HepG2 (cell line): ENCODE measurements around the gene TRAPPC12. TPM values are rescaled to one million over a fixed set of nuclear protein-coding genes. Genes with fewer than 3 reads are reported as not detected.

Source experiments
- DBP ChIP-seq: sonication (generic); formaldehyde crosslinking; IDR thresholded peaks from 2 replicates; pipeline ENCODE4 v1.4.0; 2020; ENCODE audit warnings: missing genetic modification reagents; ENCODE audit errors: not compliant biosample characterization
- EHMT2 ChIP-seq: fragments of 200-600 bp; sonication (generic); IDR thresholded peaks from 2 replicates; pipeline ENCODE4 v1.7.0; 2017; ENCODE audit warnings: antibody characterized with exemption, low read depth, low read length, borderline replicate concordance
- HHEX ChIP-seq: IDR thresholded peaks from 2 replicates; pipeline ENCODE4 v1.6.1; 2016; ENCODE audit warnings: control low read depth
- HIVEP1 ChIP-seq: sonication (generic); formaldehyde crosslinking; IDR thresholded peaks from 2 replicates; pipeline ENCODE4 v1.4.0; 2020; ENCODE audit warnings: mild to moderate bottlenecking, missing genetic modification reagents
- MIER2 ChIP-seq: IDR thresholded peaks from 2 replicates; pipeline ENCODE4 v1.6.1; 2016; ENCODE audit warnings: missing biosample characterization, missing genetic modification reagents
- NONO ChIP-seq, 2 experiments: fragments of 450-650 bp in 1 of 2; sonication (generic) in 1 of 2; formaldehyde crosslinking in 1 of 2; IDR thresholded peaks in 1 of 2; conservative IDR thresholded peaks in 1 of 2; 2 replicates each; pipeline versions ENCODE4 v1.6.1 to v1.8.0; 2017 to 2022; ENCODE audit warnings: mild to moderate bottlenecking in 1 of 2, missing genetic modification reagents in 1 of 2, moderate library complexity in 1 of 2
- PHF20 ChIP-seq: sonication (generic); formaldehyde crosslinking; IDR thresholded peaks from 2 replicates; pipeline ENCODE4 v1.5.0; 2020; ENCODE audit warnings: mild to moderate bottlenecking, missing genetic modification reagents
- PPARG ChIP-seq: conservative IDR thresholded peaks from 2 replicates; pipeline ENCODE4 v1.6.1; 2016; ENCODE audit warnings: missing biosample characterization, missing genetic modification reagents
- RCOR2 ChIP-seq: IDR thresholded peaks from 2 replicates; pipeline ENCODE4 v1.6.1; 2016; ENCODE audit warnings: missing biosample characterization, missing genetic modification reagents
- RFX1 ChIP-seq: fragments of 450-650 bp; IDR thresholded peaks from 2 replicates; pipeline ENCODE4 v1.6.1; 2017
- RFX5 ChIP-seq: IDR thresholded peaks from 2 replicates; pipeline ENCODE4 v1.6.1; 2011; ENCODE audit warnings: low read depth, low read length, improper control_type of control experiment
- SMYD3 ChIP-seq: sonication (generic); formaldehyde crosslinking; IDR thresholded peaks from 2 replicates; pipeline ENCODE4 v1.8.1; 2023; ENCODE audit warnings: mild to moderate bottlenecking, missing genetic modification reagents
- SP5 ChIP-seq: IDR thresholded peaks from 2 replicates; pipeline ENCODE4 v1.6.1; 2016; ENCODE audit warnings: low read depth, borderline replicate concordance
- SSRP1 ChIP-seq: IDR thresholded peaks from 2 replicates; pipeline ENCODE4 v1.6.1; 2016; ENCODE audit warnings: control low read depth
- TARDBP ChIP-seq: sonication (generic); formaldehyde crosslinking; IDR thresholded peaks from 2 replicates; pipeline ENCODE4 v1.8.0; 2022; ENCODE audit warnings: mild to moderate bottlenecking, missing genetic modification reagents
- ZBTB3 ChIP-seq: sonication (generic); formaldehyde crosslinking; IDR thresholded peaks from 2 replicates; pipeline ENCODE4 v1.4.0; 2020; ENCODE audit warnings: low read depth, mild to moderate bottlenecking, moderate library complexity, missing genetic modification reagents, borderline replicate concordance
- ZBTB33 ChIP-seq: sonication (generic); formaldehyde crosslinking; IDR thresholded peaks from 2 replicates; pipeline ENCODE4 v1.4.0; 2020; ENCODE audit warnings: missing genetic modification reagents
- ZBTB42 ChIP-seq: sonication (generic); formaldehyde crosslinking; IDR thresholded peaks from 2 replicates; pipeline ENCODE4 v1.5.0; 2020; ENCODE audit warnings: mild to moderate bottlenecking, missing genetic modification reagents
- ZNF235 ChIP-seq: sonication (generic); formaldehyde crosslinking; IDR thresholded peaks from 2 replicates; pipeline ENCODE4 v1.8.1; 2023; ENCODE audit warnings: mild to moderate bottlenecking, missing genetic modification reagents, borderline replicate concordance
- ZNF407 ChIP-seq: sonication (generic); formaldehyde crosslinking; IDR thresholded peaks from one replicate; pipeline ENCODE4 v1.5.1; 2020; ENCODE audit warnings: mild to moderate bottlenecking, missing genetic modification reagents; ENCODE audit errors: not compliant biosample characterization
- ZNF777 ChIP-seq: sonication (generic); formaldehyde crosslinking; IDR thresholded peaks from 2 replicates; pipeline ENCODE4 v1.4.0; 2020; ENCODE audit warnings: missing genetic modification reagents
- ZNF878 ChIP-seq: sonication (generic); formaldehyde crosslinking; IDR thresholded peaks from 2 replicates; pipeline ENCODE4 v1.8.1; 2023; ENCODE audit warnings: mild to moderate bottlenecking, missing genetic modification reagents, moderate library complexity
- polyA plus RNA-seq, 8 experiments: library from polyadenylated mRNA; depleted of rRNA in 3 of 8; stranded (reverse) in 7 of 8; unstranded in 1 of 8; fragments of >200 nt; fragmentation: Illumina TruSeq in 4 of 8; extraction: Trizol in 4 of 8; gene quantifications; 2 replicates each; pipeline versions ENCODE4 v1.2.1 to v1.2.3, GENCODE V29; 2011 to 2016; ENCODE audit warnings: low read depth in 4 of 8, missing spikeins in 1 of 8, mixed read lengths in 1 of 8; ENCODE audit not compliant: insufficient read depth in 1 of 8
- total RNA-seq, 5 experiments: library from RNA; depleted of rRNA; stranded (reverse); fragments of >200 nt; fragmentation: Illumina TruSeq; extraction: Trizol; gene quantifications; 2 replicates each; pipeline ENCODE4 v1.2.3, GENCODE V29; 2016; ENCODE audit warnings: low read depth in 1 of 5

Gene TRAPPC12
- total and polyA plus RNA-seq, 2 of the 13 experiments (the other 11 are each of a cell fraction or from before 2014, with no cell fraction given): 46.4 to 97.7 TPM

- TF ChIP-seq ZBTB33 (CRISPR knock-in tag): no peak
- TF ChIP-seq TARDBP (CRISPR knock-in tag): no peak
- no peak for TF ChIP-seq MIER2 (CRISPR knock-in tag)
- no peak for TF ChIP-seq ZBTB42 (CRISPR knock-in tag)
- TF ChIP-seq PPARG (CRISPR knock-in tag): no peak
- TF ChIP-seq ZNF407 (CRISPR knock-in tag): no peak
- TF ChIP-seq HHEX (CRISPR knock-in tag): no peak
- no peak for TF ChIP-seq PHF20 (CRISPR knock-in tag)
- 0 out of 2 replicates have a peak, but pooled peaks have one; percentile 11 for TF ChIP-seq ZNF878 (CRISPR knock-in tag)
- TF ChIP-seq SMYD3: no peak
- TF ChIP-seq ZNF235: no peak
- no peak for TF ChIP-seq NONO (IDR thresholded peaks at IDR 0.05)
- no peak for TF ChIP-seq NONO (CRISPR knock-in tag; conservative IDR thresholded peaks at IDR 0.05)
- TF ChIP-seq ZBTB3 (CRISPR knock-in tag): no peak
- TF ChIP-seq RFX5: no peak
- no peak for TF ChIP-seq SP5 (CRISPR knock-in tag)
- TF ChIP-seq SSRP1 (CRISPR knock-in tag): 0 out of 2 replicates have a peak, but pooled peaks have one; percentile 4
- TF ChIP-seq ZNF777 (CRISPR knock-in tag): no peak
- TF ChIP-seq RCOR2 (CRISPR knock-in tag): no peak
- TF ChIP-seq RFX1: no peak
- TF ChIP-seq EHMT2: no peak
- TF ChIP-seq DBP: no peak
- no peak for TF ChIP-seq HIVEP1 (CRISPR knock-in tag)
Observed at GRCh38 chr2:3377279-3377611, 2.2 kb upstream of the TRAPPC12 start (continued).
